Suppressor macrophage treated with lipopolysaccharide for 1 hour (primary cell): ENCODE results near the gene GPN2.

Source experiments
- DNase-seq, 3 donors: peaks; one replicate each; pipeline ENCODE4 v3.0.0-alpha.2; 2020 to 2022

Gene GPN2

GRCh38 chr1:26831546-26832248 is 58.4 kb downstream of the GPN2 start:
- DNase-seq: peak; percentile 53 to 62 (median 59)

GRCh38 chr1:26831059-26831458 is 59.0 kb downstream of the GPN2 start:
- DNase-seq: no peak

- peak in 1 of 3 donors; percentile 25 for DNase-seq
These were observed 60.7 kb downstream of the GPN2 start for GRCh38 chr1:26829184-26829911.

- peak; percentile 75 to 81 (median 77) for DNase-seq
These were observed 61.6 kb downstream of the GPN2 start for GRCh38 chr1:26828411-26828991.

GRCh38 chr1:26827663-26828062 is 62.4 kb downstream of the GPN2 start:
- DNase-seq: no peak

GRCh38 chr1:26827106-26827604 is 62.9 kb downstream of the GPN2 start:
- DNase-seq: no peak

- DNase-seq: peak; percentile 72 to 95 (median 88)
These were observed 63.6 kb downstream of the GPN2 start, which contains the start of gene ZDHHC18 for GRCh38 chr1:26826261-26827105. ZDHHC18 (plus strand) TSS chr1:26826688; CDS start chr1:26826805, 117 bp downstream.
